ENCODE data around the gene B4GALT6.

B4GALT6 gene

GRCh38 chr18:31719363-31720006 lies 35.1 kb upstream of the B4GALT6 start:
- Histone ChIP-seq H2BK12ac (ENCODE audit: low read length) (peak overlapping the region; percentile 69), H3K9me3 (ENCODE audit: insufficient read depth, low read depth, low read length) (peaks cover 4% of the 10 kb centered on the region), H3K36me3 (ENCODE audit: control insufficient read depth in 1 of 2, insufficient read depth in 2 of 2, low read length in 2 of 2) (peaks cover 0 to 2% of the 10 kb centered on the region in 2 experiments), H3K18ac (ENCODE audit: low read length) (no peak overlapping the region), H2AFZ (ENCODE audit: insufficient read depth, low read length, poor library complexity) (no peak overlapping the region), H4K8ac (ENCODE audit: low read depth, low read length) (no peak overlapping the region), H4K91ac (ENCODE audit: low read depth, low read length) (no peak overlapping the region), H3K79me2 (ENCODE audit: control insufficient read depth, insufficient read depth, low read length, poor library complexity) (peaks cover 1% of the 10 kb centered on the region), H3K4ac (ENCODE audit: low read depth, low read length) (no peak overlapping the region), H3K27me3 (ENCODE audit: insufficient read depth, low read length) (no peaks in the 10 kb centered on the region), H3K27ac (ENCODE audit: low read depth, low read length) (peak overlapping the region; percentile 76), H3K4me1 (ENCODE audit: control insufficient read depth in 1 of 2, insufficient read depth in 2 of 2, low read length in 2 of 2) (peaks cover 14 to 15% of the 10 kb centered on the region in 2 experiments), H3K4me3 (ENCODE audit: low read depth, low read length) (no peak overlapping the region), H2BK120ac (ENCODE audit: insufficient read depth, low read length, poor library complexity) (peak overlapping the region; percentile 74), H4K12ac (ENCODE audit: low read depth, low read length) (no peak overlapping the region), H2BK5ac (ENCODE audit: low read depth, low read length, poor library complexity) (peak overlapping the region; percentile 81), H2AK5ac (ENCODE audit: low read length) (no peak overlapping the region), H3K14ac (ENCODE audit: low read length) (no peak overlapping the region), H3K9ac (ENCODE audit: low read length) (no peak overlapping the region), H3K4me2 (ENCODE audit: low read length) (no peak overlapping the region), H3K79me1 (ENCODE audit: low read length) (peaks cover 15% of the 10 kb centered on the region), H3K23ac (ENCODE audit: low read length) (no peak overlapping the region)
- no CpG with 5 or more reads among the region's 7 CpGs for WGBS (ENCODE audit: extremely low coverage, insufficient coverage, insufficient read length)
- peak in 1 of 2 donors; percentile 16 for DNase-seq

GRCh38 chr18:31718386-31718785 lies 34.0 kb upstream of the B4GALT6 start:
- Histone ChIP-seq H3K36me3 (ENCODE audit: control insufficient read depth in 1 of 2, insufficient read depth in 2 of 2, low read length in 2 of 2) (peaks cover 0 to 2% of the 10 kb centered on the region in 2 experiments), H3K4me1 (ENCODE audit: control insufficient read depth in 1 of 2, insufficient read depth in 2 of 2, low read length in 2 of 2) (peaks cover 9% of the 10 kb centered on the region in 2 experiments), H4K91ac (ENCODE audit: low read depth, low read length) (no peak overlapping the region), H3K79me2 (ENCODE audit: control insufficient read depth, insufficient read depth, low read length, poor library complexity) (peaks cover 1% of the 10 kb centered on the region), H3K14ac (ENCODE audit: low read length) (no peak overlapping the region), H3K9ac (ENCODE audit: low read length) (no peak overlapping the region), H2AFZ (ENCODE audit: insufficient read depth, low read length, poor library complexity) (no peak overlapping the region), H3K27ac (ENCODE audit: low read depth, low read length) (no peak overlapping the region), H4K12ac (ENCODE audit: low read depth, low read length) (no peak overlapping the region), H3K23ac (ENCODE audit: low read length) (no peak overlapping the region), H3K9me3 (ENCODE audit: insufficient read depth, low read depth, low read length) (peaks cover 4% of the 10 kb centered on the region), H2BK120ac (ENCODE audit: insufficient read depth, low read length, poor library complexity) (no peak overlapping the region), H3K4me2 (ENCODE audit: low read length) (no peak overlapping the region), H3K18ac (ENCODE audit: low read length) (no peak overlapping the region), H2BK12ac (ENCODE audit: low read length) (peak overlapping the region; percentile 56), H4K8ac (ENCODE audit: low read depth, low read length) (no peak overlapping the region), H3K4me3 (ENCODE audit: low read depth, low read length) (no peak overlapping the region), H3K4ac (ENCODE audit: low read depth, low read length) (no peak overlapping the region), H2BK5ac (ENCODE audit: low read depth, low read length, poor library complexity) (no peak overlapping the region), H2AK5ac (ENCODE audit: low read length) (no peak overlapping the region), H3K79me1 (ENCODE audit: low read length) (peaks cover 11% of the 10 kb centered on the region), H3K27me3 (ENCODE audit: insufficient read depth, low read length) (no peaks in the 10 kb centered on the region)
- DNase-seq, result no peak
- no CpG with 5 or more reads among the region's 3 CpGs for WGBS (ENCODE audit: extremely low coverage, insufficient coverage, insufficient read length)

GRCh38 chr18:31716362-31716761 lies 32.0 kb upstream of the B4GALT6 start:
- H3K27me3 ChIP-seq (ENCODE audit: insufficient read depth, low read length), result no peaks in the 10 kb centered on the region
- peaks cover 1% of the 10 kb centered on the region for H3K79me2 ChIP-seq (ENCODE audit: control insufficient read depth, insufficient read depth, low read length, poor library complexity)
- no peak overlapping the region for H3K23ac ChIP-seq (ENCODE audit: low read length)
- no CpG with 5 or more reads among the region's 3 CpGs for WGBS (ENCODE audit: extremely low coverage, insufficient coverage, insufficient read length)
- H3K4me3 ChIP-seq (ENCODE audit: low read depth, low read length), result no peak overlapping the region
- no peak overlapping the region for H2BK120ac ChIP-seq (ENCODE audit: insufficient read depth, low read length, poor library complexity)
- H2AFZ ChIP-seq (ENCODE audit: insufficient read depth, low read length, poor library complexity), result no peak overlapping the region
- H3K4me1 ChIP-seq (ENCODE audit: control insufficient read depth in 1 of 2, insufficient read depth in 2 of 2, low read length in 2 of 2), result peaks cover 9% of the 10 kb centered on the region in 2 experiments
- H3K9ac ChIP-seq (ENCODE audit: low read length), result no peak overlapping the region
- H4K12ac ChIP-seq (ENCODE audit: low read depth, low read length), result no peak overlapping the region
- no peak overlapping the region for H2BK5ac ChIP-seq (ENCODE audit: low read depth, low read length, poor library complexity)
- H3K18ac ChIP-seq (ENCODE audit: low read length), result no peak overlapping the region
- no peak overlapping the region for H4K91ac ChIP-seq (ENCODE audit: low read depth, low read length)
- H3K36me3 ChIP-seq (ENCODE audit: control insufficient read depth in 1 of 2, insufficient read depth in 2 of 2, low read length in 2 of 2), result peaks cover 0 to 2% of the 10 kb centered on the region in 2 experiments
- peaks cover 4% of the 10 kb centered on the region for H3K9me3 ChIP-seq (ENCODE audit: insufficient read depth, low read depth, low read length)
- H3K79me1 ChIP-seq (ENCODE audit: low read length), result peaks cover 13% of the 10 kb centered on the region
- H3K14ac ChIP-seq (ENCODE audit: low read length), result no peak overlapping the region
- H4K8ac ChIP-seq (ENCODE audit: low read depth, low read length), result no peak overlapping the region
- H3K27ac ChIP-seq (ENCODE audit: low read depth, low read length), result no peak overlapping the region
- no peak overlapping the region for H3K4ac ChIP-seq (ENCODE audit: low read depth, low read length)
- no peak for DNase-seq
- H2AK5ac ChIP-seq (ENCODE audit: low read length), result no peak overlapping the region
- no peak overlapping the region for H3K4me2 ChIP-seq (ENCODE audit: low read length)
- H2BK12ac ChIP-seq (ENCODE audit: low read length), result no peak overlapping the region

- H2AK5ac ChIP-seq (ENCODE audit: low read length), result no peak overlapping the region
- H3K79me1 ChIP-seq (ENCODE audit: low read length), result peaks cover 4% of the 10 kb centered on the region
- no peak overlapping the region for H4K8ac ChIP-seq (ENCODE audit: low read depth, low read length)
- no peak overlapping the region for H3K14ac ChIP-seq (ENCODE audit: low read length)
- H3K27ac ChIP-seq (ENCODE audit: low read depth, low read length), result no peak overlapping the region
- no peak overlapping the region for H3K4ac ChIP-seq (ENCODE audit: low read depth, low read length)
- H3K9ac ChIP-seq (ENCODE audit: low read length), result no peak overlapping the region
- no peak overlapping the region for H3K4me2 ChIP-seq (ENCODE audit: low read length)
- no peaks in the 10 kb centered on the region for H3K27me3 ChIP-seq (ENCODE audit: insufficient read depth, low read length)
- no peak overlapping the region for H3K23ac ChIP-seq (ENCODE audit: low read length)
- no peaks in the 10 kb centered on the region for H3K9me3 ChIP-seq (ENCODE audit: insufficient read depth, low read depth, low read length)
- WGBS (ENCODE audit: extremely low coverage, insufficient coverage, insufficient read length), result no CpG with 5 or more reads among the region's 3 CpGs
- DNase-seq, result no peak
- no peaks in the 10 kb centered on the region for H3K79me2 ChIP-seq (ENCODE audit: control insufficient read depth, insufficient read depth, low read length, poor library complexity)
- H4K91ac ChIP-seq (ENCODE audit: low read depth, low read length), result no peak overlapping the region
- no peak overlapping the region for H2BK5ac ChIP-seq (ENCODE audit: low read depth, low read length, poor library complexity)
- H2AFZ ChIP-seq (ENCODE audit: insufficient read depth, low read length, poor library complexity), result no peak overlapping the region
- H3K36me3 ChIP-seq (ENCODE audit: control insufficient read depth in 1 of 2, insufficient read depth in 2 of 2, low read length in 2 of 2), result no peaks in the 10 kb centered on the region
- H2BK12ac ChIP-seq (ENCODE audit: low read length), result no peak overlapping the region
- no peaks in the 10 kb centered on the region for H3K4me1 ChIP-seq (ENCODE audit: control insufficient read depth in 1 of 2, insufficient read depth in 2 of 2, low read length in 2 of 2)
- no peak overlapping the region for H4K12ac ChIP-seq (ENCODE audit: low read depth, low read length)
- no peak overlapping the region for H2BK120ac ChIP-seq (ENCODE audit: insufficient read depth, low read length, poor library complexity)
- H3K4me3 ChIP-seq (ENCODE audit: low read depth, low read length), result no peak overlapping the region
- no peak overlapping the region for H3K18ac ChIP-seq (ENCODE audit: low read length)
These were observed 27.2 kb upstream of the B4GALT6 start for GRCh38 chr18:31711365-31712172.

Measured in trophoblast cell (in vitro differentiated cells and primary cell).